OCI-LY1 (cell line): ENCODE results near the gene RGSL1.

ENCODE experiments used
- H2AFZ ChIP-seq: fragments of 200-600 bp; sonication (generic), shearing (Covaris generic); 2 replicates; pipeline ENCODE4 v1.6.0; 2014; ENCODE audit warnings: antibody characterized with exemption, mild to moderate bottlenecking, low read length
- H3F3A ChIP-seq: fragments of 200-600 bp; sonication (generic), shearing (Covaris generic); 2 replicates; pipeline ENCODE4 v1.6.0; 2014; ENCODE audit warnings: mild to moderate bottlenecking, antibody characterized with exemption, low read length, moderate library complexity; ENCODE audit not compliant: insufficient read depth
- H3K27ac ChIP-seq: fragments of 200-600 bp; sonication (generic); 2 replicates; pipeline ENCODE4 v1.5.1; 2014; ENCODE audit warnings: low read length, mixed run types, mild to moderate bottlenecking, low read depth; ENCODE audit not compliant: poor library complexity, severe bottlenecking
- H3K27me3 ChIP-seq: fragments of 200-600 bp; sonication (generic); 2 replicates; pipeline ENCODE4 v1.6.0; 2014; ENCODE audit warnings: antibody characterized with exemption, mild to moderate bottlenecking, low read length, moderate library complexity; ENCODE audit not compliant: insufficient read depth
- H3K36me3 ChIP-seq: fragments of 200-600 bp; sonication (generic); 2 replicates; pipeline ENCODE4 v1.6.1; 2014; ENCODE audit warnings: mild to moderate bottlenecking, antibody characterized with exemption, low read length, moderate library complexity, mixed read lengths; ENCODE audit not compliant: insufficient read depth
- H3K4me1 ChIP-seq: fragments of 200-600 bp; sonication (generic); 2 replicates; pipeline ENCODE4 v1.5.1; 2014; ENCODE audit warnings: mild to moderate bottlenecking, low read length, moderate library complexity; ENCODE audit not compliant: insufficient read depth, severe bottlenecking
- H3K4me2 ChIP-seq: fragments of 200-600 bp; sonication (generic), shearing (Covaris generic); 2 replicates; pipeline ENCODE4 v1.6.1; 2014; ENCODE audit warnings: low read length
- H3K4me3 ChIP-seq: fragments of 200-600 bp; sonication (generic); 2 replicates; pipeline ENCODE4 v1.5.1; 2014; ENCODE audit warnings: low read length, low read depth, mild to moderate bottlenecking, mixed read lengths; ENCODE audit not compliant: poor library complexity, severe bottlenecking
- H3K79me2 ChIP-seq: fragments of 200-600 bp; shearing (Covaris generic); 2 replicates; pipeline ENCODE4 v1.6.1; 2016; ENCODE audit warnings: mixed run types, low read length, mixed read lengths; ENCODE audit not compliant: insufficient read depth
- H3K9ac ChIP-seq: fragments of 200-600 bp; sonication (generic), shearing (Covaris generic); 2 replicates; pipeline ENCODE4 v1.6.1; 2014; ENCODE audit warnings: mild to moderate bottlenecking, low read length, mixed read lengths
- H3K9me2 ChIP-seq: fragments of 200-600 bp; sonication (generic), shearing (Covaris generic); 2 replicates; pipeline ENCODE4 v1.6.1; 2014; ENCODE audit warnings: low read depth, mild to moderate bottlenecking, low read length, mixed read lengths
- H3K9me3 ChIP-seq: fragments of 200-600 bp; shearing (Covaris generic); 2 replicates; pipeline ENCODE4 v1.6.1; 2014; ENCODE audit warnings: low read length, mixed read lengths
- H4K20me1 ChIP-seq: fragments of 200-600 bp; sonication (generic), shearing (Covaris generic); 2 replicates; pipeline ENCODE4 v1.6.0; 2016; ENCODE audit warnings: mild to moderate bottlenecking, low read length; ENCODE audit not compliant: insufficient read depth
- CTCF ChIP-seq: fragments of 200-600 bp; sonication (generic), shearing (Covaris generic); IDR thresholded peaks from 2 replicates; pipeline ENCODE4 v1.5.1; 2017; ENCODE audit warnings: mild to moderate bottlenecking, antibody characterized with exemption, low read length, moderate library complexity, mixed read lengths
- EZH2 ChIP-seq: fragments of 200-600 bp; sonication (generic), shearing (Covaris generic); IDR thresholded peaks from 2 replicates; pipeline ENCODE4 v1.8.0; 2017; ENCODE audit warnings: borderline replicate concordance, mixed run types, mild to moderate bottlenecking, antibody characterized with exemption, low read length, moderate library complexity, mixed read lengths

Gene RGSL1

GRCh38 chr1:182441719-182442118 is 8.2 kb upstream of the RGSL1 start:
- Histone ChIP-seq H4K20me1 (no peaks in the 10 kb centered on the region), H3K9me3 (no peaks in the 10 kb centered on the region), H3F3A (no peaks in the 10 kb centered on the region), H3K36me3 (no peaks in the 10 kb centered on the region), H2AFZ (no peak overlapping the region), H3K27me3 (no peaks in the 10 kb centered on the region; the same call in 1 of the 2 replicates), H3K4me3 (no peak overlapping the region), H3K9me2 (no peaks in the 10 kb centered on the region), H3K4me1 (peaks cover 7% of the 10 kb centered on the region), H3K27ac (no peak overlapping the region), H3K79me2 (no peaks in the 10 kb centered on the region), H3K9ac (no peak overlapping the region), H3K4me2 (no peak overlapping the region)
- no peak for TF ChIP-seq CTCF
- no peak for TF ChIP-seq EZH2

- H3K27me3 ChIP-seq, result no peaks in the 10 kb centered on the region; the same call in 1 of the 2 replicates
- no peak overlapping the region for H3K27ac ChIP-seq
- no peaks in the 10 kb centered on the region for H3K36me3 ChIP-seq
- H3K9me2 ChIP-seq, result no peaks in the 10 kb centered on the region
- TF ChIP-seq EZH2 (no peak), CTCF (no peak)
- H3K4me3 ChIP-seq, result no peak overlapping the region
- H3K9me3 ChIP-seq, result no peaks in the 10 kb centered on the region
- H4K20me1 ChIP-seq, result no peaks in the 10 kb centered on the region
- H2AFZ ChIP-seq, result no peak overlapping the region
- no peak overlapping the region for H3K9ac ChIP-seq
- H3K4me1 ChIP-seq, result peaks cover 7% of the 10 kb centered on the region
- no peaks in the 10 kb centered on the region for H3F3A ChIP-seq
- H3K79me2 ChIP-seq, result no peaks in the 10 kb centered on the region
- no peak overlapping the region for H3K4me2 ChIP-seq
These were observed 7.6 kb upstream of the RGSL1 start for GRCh38 chr1:182442333-182442732.

GRCh38 chr1:182444497-182444896 is 5.4 kb upstream of the RGSL1 start:
- H2AFZ ChIP-seq, result no peak overlapping the region
- no peak overlapping the region for H3K27ac ChIP-seq
- H3K27me3 ChIP-seq, result no peaks in the 10 kb centered on the region

More at GRCh38 chr1:182444497-182444896, 5.4 kb upstream of the RGSL1 start:
- Histone ChIP-seq H3K9ac (no peak overlapping the region), H3K36me3 (no peaks in the 10 kb centered on the region), H4K20me1 (no peaks in the 10 kb centered on the region), H3K4me2 (no peak overlapping the region), H3K4me1 (peaks cover 7% of the 10 kb centered on the region), H3K9me3 (no peaks in the 10 kb centered on the region), H3K4me3 (no peak overlapping the region), H3F3A (no peaks in the 10 kb centered on the region), H3K9me2 (no peaks in the 10 kb centered on the region), H3K79me2 (no peaks in the 10 kb centered on the region)
- TF ChIP-seq CTCF (peak; percentile 10; the same call in 1 of the 2 replicates), EZH2 (no peak)
